HG03108 (cell line): Measurements from ENCODE around the gene ZNF26.

Experiments used
- ATAC-seq: cut with Tn5 transposase; IDR thresholded peaks from one replicate; pipeline ENCODE4 v1.9.1; 2021; ENCODE audit warnings: moderate library complexity; ENCODE audit not compliant: unreplicated experiment

The ZNF26 gene

GRCh38 chr12:133058203-133059113 lies 72.3 kb downstream of the ZNF26 start:
- ATAC-seq, result no peak

- no peak for ATAC-seq
Measured at GRCh38 chr12:133061954-133062353, 75.8 kb downstream of the ZNF26 start.

GRCh38 chr12:133063556-133063955 lies 77.4 kb downstream of the ZNF26 start:
- no peak for ATAC-seq

GRCh38 chr12:133073836-133074235 lies 87.7 kb downstream of the ZNF26 start:
- no peak for ATAC-seq
